Measurements from ENCODE around the gene OSBPL10.

DNA sequence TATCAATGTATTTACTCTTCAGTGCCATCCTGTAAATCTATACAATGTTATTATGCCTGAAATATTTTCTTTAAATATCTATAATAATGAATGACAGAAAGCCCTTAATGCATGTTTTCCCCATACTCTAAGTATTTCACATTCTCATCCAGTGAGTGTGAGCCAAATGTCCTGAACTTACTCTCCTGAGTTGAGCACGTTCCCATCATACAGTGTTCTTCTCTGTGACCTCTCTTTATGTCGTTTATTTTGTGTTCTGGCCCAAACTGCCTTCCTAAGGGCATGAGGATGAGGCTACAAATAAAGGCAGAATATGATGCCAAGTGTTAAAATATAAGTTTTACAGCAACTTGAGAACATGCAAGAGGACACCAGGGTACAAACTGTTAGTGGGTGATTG, 3.3 kb downstream of the OSBPL10 start:
- TF ChIP-seq, protein P1, sequence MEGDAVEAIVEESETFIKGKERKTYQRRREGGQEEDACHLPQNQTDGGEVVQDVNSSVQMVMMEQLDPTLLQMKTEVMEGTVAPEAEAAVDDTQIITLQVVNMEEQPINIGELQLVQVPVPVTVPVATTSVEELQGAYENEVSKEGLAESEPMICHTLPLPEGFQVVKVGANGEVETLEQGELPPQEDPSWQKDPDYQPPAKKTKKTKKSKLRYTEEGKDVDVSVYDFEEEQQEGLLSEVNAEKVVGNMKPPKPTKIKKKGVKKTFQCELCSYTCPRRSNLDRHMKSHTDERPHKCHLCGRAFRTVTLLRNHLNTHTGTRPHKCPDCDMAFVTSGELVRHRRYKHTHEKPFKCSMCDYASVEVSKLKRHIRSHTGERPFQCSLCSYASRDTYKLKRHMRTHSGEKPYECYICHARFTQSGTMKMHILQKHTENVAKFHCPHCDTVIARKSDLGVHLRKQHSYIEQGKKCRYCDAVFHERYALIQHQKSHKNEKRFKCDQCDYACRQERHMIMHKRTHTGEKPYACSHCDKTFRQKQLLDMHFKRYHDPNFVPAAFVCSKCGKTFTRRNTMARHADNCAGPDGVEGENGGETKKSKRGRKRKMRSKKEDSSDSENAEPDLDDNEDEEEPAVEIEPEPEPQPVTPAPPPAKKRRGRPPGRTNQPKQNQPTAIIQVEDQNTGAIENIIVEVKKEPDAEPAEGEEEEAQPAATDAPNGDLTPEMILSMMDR (IDR thresholded peaks at IDR 0.05): no peak
- TF ChIP-seq POLR2A (IDR thresholded peaks at IDR 0.05): no peak
